ENCODE results near the gene ZNF700. TPM values are rescaled to one million over a fixed set of nuclear protein-coding genes. Genes with fewer than 3 reads are reported as not detected.
"Not testable (repeated sequence)": the region's sequence is repeated elsewhere in the genome, so short reads cannot be mapped to it uniquely, and the experiment has no call there.

ZNF700 gene
- total RNA-seq, 6 experiments from 2014 or later, result 5.1 to 7.6 (median 5.5) TPM

DNA sequence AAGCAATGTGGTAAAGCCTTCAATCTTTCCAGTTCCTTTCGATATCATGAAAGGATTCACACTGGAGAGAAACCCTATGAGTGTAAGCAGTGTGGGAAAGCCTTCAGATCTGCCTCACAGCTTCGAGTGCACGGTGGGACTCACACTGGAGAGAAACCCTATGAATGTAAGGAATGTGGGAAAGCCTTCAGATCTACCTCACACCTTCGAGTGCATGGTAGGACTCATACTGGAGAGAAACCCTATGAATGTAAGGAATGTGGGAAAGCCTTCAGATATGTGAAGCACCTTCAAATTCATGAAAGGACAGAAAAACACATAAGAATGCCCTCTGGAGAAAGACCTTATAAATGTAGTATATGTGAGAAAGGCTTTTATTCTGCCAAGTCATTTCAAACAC lies 24.3 kb downstream of the ZNF700 start:
- intact Hi-C loops (cut with DNase I), result no loop called here

DNA sequence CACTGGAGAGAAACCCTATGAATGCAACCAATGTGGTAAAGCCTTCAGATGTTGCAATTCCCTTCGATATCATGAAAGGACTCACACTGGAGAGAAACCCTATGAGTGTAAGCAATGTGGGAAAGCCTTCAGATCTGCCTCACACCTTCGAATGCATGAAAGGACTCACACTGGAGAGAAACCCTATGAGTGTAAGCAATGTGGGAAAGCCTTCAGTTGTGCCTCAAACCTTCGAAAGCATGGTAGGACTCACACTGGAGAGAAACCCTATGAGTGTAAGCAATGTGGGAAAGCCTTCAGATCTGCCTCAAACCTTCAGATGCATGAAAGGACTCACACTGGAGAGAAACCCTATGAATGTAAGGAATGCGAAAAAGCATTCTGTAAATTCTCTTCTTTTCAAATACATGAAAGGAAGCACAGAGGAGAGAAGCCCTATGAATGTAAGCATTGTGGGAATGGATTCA lies 24.7 kb downstream of the ZNF700 start:
- H3K4me1 ChIP-seq; DNase-seq; intact Hi-C loops (cut with DNase I); ATAC-seq; H3K27ac ChIP-seq; H3K4me3 ChIP-seq; H3K27me3 ChIP-seq: not testable (repeated sequence)
- Histone ChIP-seq H3K36me3 (peaks cover 0 to 32% (median 18%) of the 10 kb centered on the region in 4 donors), H3K9me3 (peaks cover 10 to 74% (median 43%) of the 10 kb centered on the region in 4 donors)
- WGBS (ENCODE audit: insufficient coverage, low coverage, low lambda C conversion rate, missing lambda C conversion rate), result 100% methylated on average over 3 of the region's 4 CpGs

More for the DNA sequence above, 24.3 kb downstream of the ZNF700 start:
- TF ChIP-seq, protein P1, sequence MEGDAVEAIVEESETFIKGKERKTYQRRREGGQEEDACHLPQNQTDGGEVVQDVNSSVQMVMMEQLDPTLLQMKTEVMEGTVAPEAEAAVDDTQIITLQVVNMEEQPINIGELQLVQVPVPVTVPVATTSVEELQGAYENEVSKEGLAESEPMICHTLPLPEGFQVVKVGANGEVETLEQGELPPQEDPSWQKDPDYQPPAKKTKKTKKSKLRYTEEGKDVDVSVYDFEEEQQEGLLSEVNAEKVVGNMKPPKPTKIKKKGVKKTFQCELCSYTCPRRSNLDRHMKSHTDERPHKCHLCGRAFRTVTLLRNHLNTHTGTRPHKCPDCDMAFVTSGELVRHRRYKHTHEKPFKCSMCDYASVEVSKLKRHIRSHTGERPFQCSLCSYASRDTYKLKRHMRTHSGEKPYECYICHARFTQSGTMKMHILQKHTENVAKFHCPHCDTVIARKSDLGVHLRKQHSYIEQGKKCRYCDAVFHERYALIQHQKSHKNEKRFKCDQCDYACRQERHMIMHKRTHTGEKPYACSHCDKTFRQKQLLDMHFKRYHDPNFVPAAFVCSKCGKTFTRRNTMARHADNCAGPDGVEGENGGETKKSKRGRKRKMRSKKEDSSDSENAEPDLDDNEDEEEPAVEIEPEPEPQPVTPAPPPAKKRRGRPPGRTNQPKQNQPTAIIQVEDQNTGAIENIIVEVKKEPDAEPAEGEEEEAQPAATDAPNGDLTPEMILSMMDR (IDR thresholded peaks at IDR 0.05), result no peak
- no peak for TF ChIP-seq POLR2A (IDR thresholded peaks at IDR 0.05)
- Histone ChIP-seq H3K36me3 (peaks cover 0 to 35% (median 18%) of the 10 kb centered on the region in 4 donors), H3K4me1 (no peaks in the 10 kb centered on the region), H3K4me3 (no peak overlapping the region), H3K9me3 (peaks cover 12 to 77% (median 44%) of the 10 kb centered on the region in 4 donors), H3K27ac (no peak overlapping the region), H3K27me3 (no peaks in the 10 kb centered on the region)
- DNase-seq (no peak), ATAC-seq (no peak)
- 93% methylated on average over 4 of the region's 4 CpGs for WGBS (ENCODE audit: insufficient coverage, low coverage, low lambda C conversion rate, missing lambda C conversion rate)

DNA sequence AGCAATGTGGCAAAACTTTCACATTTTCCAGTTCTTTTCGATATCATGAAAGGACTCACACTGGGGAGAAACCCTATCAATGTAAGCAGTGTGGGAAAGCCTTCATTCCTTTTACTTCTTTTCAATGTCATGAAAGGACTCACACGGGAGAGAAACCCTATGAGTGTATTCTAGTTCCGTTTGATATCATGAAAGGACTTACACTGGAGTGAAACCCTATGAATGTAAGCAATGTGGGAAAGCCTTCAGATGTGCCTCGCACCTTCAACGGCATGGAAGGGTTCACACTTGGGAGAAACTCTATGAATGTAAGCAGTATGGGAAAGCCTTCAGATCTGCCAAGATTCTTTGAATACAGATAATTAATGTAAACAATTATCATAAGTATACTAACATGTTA lies 25.4 kb downstream of the ZNF700 start:
- ATAC-seq (no peak), DNase-seq (no peak)
- TF ChIP-seq POLR2A (IDR thresholded peaks at IDR 0.05), result no peak
- TF ChIP-seq, protein P1 (IDR thresholded peaks at IDR 0.05), result no peak
- H3K27ac ChIP-seq, result no peak overlapping the region
- no peak overlapping the region for H3K4me3 ChIP-seq
- H3K4me1 ChIP-seq, result no peaks in the 10 kb centered on the region
- WGBS (ENCODE audit: insufficient coverage, low coverage, low lambda C conversion rate, missing lambda C conversion rate), result 100% methylated on average over 5 of the region's 5 CpGs
- H3K9me3 ChIP-seq, result peaks cover 9 to 70% (median 40%) of the 10 kb centered on the region in 4 donors
- intact Hi-C loops (cut with DNase I), result no loop called here
- H3K36me3 ChIP-seq, result peaks cover 0 to 32% (median 18%) of the 10 kb centered on the region in 4 donors
- no peaks in the 10 kb centered on the region for H3K27me3 ChIP-seq

DNA sequence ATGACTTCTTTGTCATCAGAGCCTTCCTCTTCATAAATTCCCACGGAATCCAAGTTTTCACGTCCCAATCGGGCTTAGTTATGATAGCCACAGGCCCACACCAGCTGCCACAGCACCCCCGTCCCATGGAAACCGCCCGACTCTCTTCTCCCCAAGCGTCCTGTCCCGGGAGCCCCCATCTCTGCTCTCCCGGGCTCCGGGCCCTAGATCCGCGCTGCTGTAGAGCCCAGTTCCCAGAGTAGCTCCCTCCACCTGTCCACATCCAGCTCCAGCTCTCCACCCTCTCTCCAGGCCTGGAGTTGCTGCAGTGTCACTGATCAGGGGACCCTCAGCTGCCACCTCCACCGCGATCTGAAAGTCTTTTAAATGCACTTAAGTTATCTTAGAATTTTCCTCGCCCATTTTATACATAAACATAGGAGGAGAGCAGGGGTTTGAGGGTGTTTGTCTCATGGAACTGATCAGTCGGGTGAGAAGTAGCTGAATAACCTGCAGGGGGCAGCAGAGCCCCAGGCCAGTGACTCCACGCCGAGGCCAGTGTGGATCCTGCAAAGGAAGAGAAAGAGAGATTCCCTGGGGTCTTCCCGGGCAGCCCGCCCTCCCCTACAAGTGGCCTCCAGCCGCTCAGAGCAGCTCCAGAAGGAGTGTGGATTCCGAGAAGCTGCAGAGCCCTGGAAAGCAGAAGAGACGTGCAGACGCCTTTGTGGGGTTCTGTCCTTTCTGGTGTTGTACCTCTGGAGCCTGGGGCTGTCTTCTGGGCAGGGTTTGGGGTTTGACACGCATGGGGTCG lies 38.9 kb downstream of the ZNF700 start:
- no peak for TF ChIP-seq POLR2A (IDR thresholded peaks at IDR 0.05)
- TF ChIP-seq, protein P1 (IDR thresholded peaks at IDR 0.05), result peak; percentile 45 to 74 (median 59)
- DNase-seq (peak; percentile 56 to 73 (median 60)), ATAC-seq (peak; percentile 58 to 67 (median 62))
- Histone ChIP-seq H3K9me3 (peaks cover 0 to 3% (median 0%) of the 10 kb centered on the region in 4 donors), H3K27ac (peak overlapping the region in 1 of 3 donors; percentile 88), H3K27me3 (no peaks in the 10 kb centered on the region), H3K4me3 (no peak overlapping the region), H3K36me3 (no peaks in the 10 kb centered on the region), H3K4me1 (peaks cover 0 to 5% (median 0%) of the 10 kb centered on the region in 4 donors)
- WGBS (ENCODE audit: insufficient coverage, low coverage, low lambda C conversion rate, missing lambda C conversion rate), result 32% methylated on average over 16 of the region's 26 CpGs
- intact Hi-C loops (cut with DNase I), result no loop called here

DNA sequence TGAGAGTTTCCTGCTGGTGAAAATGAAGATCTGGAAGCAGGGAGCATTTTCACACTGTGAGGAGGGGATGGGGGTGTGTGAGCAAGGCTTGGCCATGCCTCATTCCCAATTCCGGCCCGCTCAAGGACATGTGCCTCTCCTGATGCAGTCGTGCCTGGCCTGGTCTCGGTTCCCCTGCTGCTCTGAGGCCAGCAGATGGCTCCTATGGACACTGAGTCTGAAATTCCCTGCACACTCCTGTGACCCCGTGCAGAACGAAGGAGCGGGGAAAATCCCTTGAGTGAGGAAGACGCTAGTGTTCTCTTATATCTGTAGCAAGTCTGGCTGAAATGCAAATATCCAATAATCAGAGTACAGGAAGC lies 39.6 kb downstream of the ZNF700 start:
- intact Hi-C loops (cut with DNase I), result no loop called here
- peaks cover 0 to 5% (median 0%) of the 10 kb centered on the region in 4 donors for H3K9me3 ChIP-seq
- 40% methylated on average over 2 of the region's 8 CpGs for WGBS (ENCODE audit: insufficient coverage, low coverage, low lambda C conversion rate, missing lambda C conversion rate)
- no peaks in the 10 kb centered on the region for H3K27me3 ChIP-seq
- H3K4me1 ChIP-seq, result peaks cover 0 to 5% (median 0%) of the 10 kb centered on the region in 4 donors
- peak; percentile 46 to 56 (median 53) for ATAC-seq
- H3K4me3 ChIP-seq, result peak overlapping the region; percentile 53 to 65 (median 65)
- DNase-seq, result peak in 1 of 3 donors; percentile 38
- no peak for TF ChIP-seq POLR2A (IDR thresholded peaks at IDR 0.05)
- TF ChIP-seq, protein P1 (IDR thresholded peaks at IDR 0.05), result no peak
- no peaks in the 10 kb centered on the region for H3K36me3 ChIP-seq
- peak overlapping the region; percentile 84 to 92 (median 88) for H3K27ac ChIP-seq
